ENCODE data around the gene ALDH1A3. TPM values are rescaled to one million over a fixed set of nuclear protein-coding genes. Genes with fewer than 3 reads are reported as not detected.

ALDH1A3 gene
- total and polyA plus RNA-seq, 2 experiments from 2014 or later: 4.0 to 19.8 TPM

GRCh38 chr15:100944986-100945385, 65.4 kb downstream of the ALDH1A3 start:
- Histone ChIP-seq H3K79me2 (replicated peaks; ENCODE audit: insufficient read depth) (no peaks in the 10 kb centered on the region), H3K9me2 (ENCODE audit: insufficient read depth) (no peaks in the 10 kb centered on the region), H4K20me1 (replicated peaks; ENCODE audit: insufficient read depth) (no peaks in the 10 kb centered on the region), H2AFZ (no peak overlapping the region), H3K27ac (ENCODE audit: low read depth) (no peak overlapping the region), H3K4me2 (no peak overlapping the region), H3K4me3 (no peak overlapping the region), H3F3A (replicated peaks; ENCODE audit: low read depth) (no peaks in the 10 kb centered on the region), H3K4me1 (ENCODE audit: insufficient read depth) (no peaks in the 10 kb centered on the region), H3K36me3 (ENCODE audit: insufficient read depth) (no peaks in the 10 kb centered on the region), H3K27me3 (ENCODE audit: insufficient read depth) (no peaks in the 10 kb centered on the region)
- ATAC-seq (no peak), DNase-seq (ENCODE audit: low spot score) (no peak)
- Mint-ChIP-seq H3K9me3 (no peaks in the 10 kb centered on the region), H3K4me3 (no peak overlapping the region), H3K36me3 (ENCODE audit: low read depth) (no peaks in the 10 kb centered on the region), H3K27ac (no peak overlapping the region), H3K27me3 (ENCODE audit: insufficient read depth, low read depth, poor library complexity) (peaks cover 4% of the 10 kb centered on the region), H3K4me1 (peaks cover 10% of the 10 kb centered on the region)
- TF ChIP-seq ETS1 (IDR thresholded peaks at IDR 0.05) (no peak), STAT1 (IDR thresholded peaks at IDR 0.05; ENCODE audit: unreplicated experiment) (no peak), NANOG (IDR thresholded peaks at IDR 0.05; ENCODE audit: borderline replicate concordance) (no peak)

GRCh38 chr15:100947760-100948429, 68.3 kb downstream of the ALDH1A3 start:
- no peaks in the 10 kb centered on the region for H4K20me1 ChIP-seq (replicated peaks; ENCODE audit: insufficient read depth)
- no peaks in the 10 kb centered on the region for H3K36me3 Mint-ChIP-seq (ENCODE audit: low read depth)
- H3F3A ChIP-seq (replicated peaks; ENCODE audit: low read depth): no peaks in the 10 kb centered on the region
- peak; percentile 75 for ATAC-seq
- H3K27me3 ChIP-seq (ENCODE audit: insufficient read depth): no peaks in the 10 kb centered on the region
- no peak overlapping the region for H3K27ac Mint-ChIP-seq
- H3K4me3 Mint-ChIP-seq: no peak overlapping the region
- peak overlapping the region; percentile 43; the same call in 1 of the 2 replicates for H2AFZ ChIP-seq
- H3K4me1 ChIP-seq (ENCODE audit: insufficient read depth): no peaks in the 10 kb centered on the region
- no peaks in the 10 kb centered on the region for H3K9me2 ChIP-seq (ENCODE audit: insufficient read depth)
- no peak overlapping the region for H3K4me2 ChIP-seq
- H3K36me3 ChIP-seq (ENCODE audit: insufficient read depth): no peaks in the 10 kb centered on the region
- H3K27me3 Mint-ChIP-seq (ENCODE audit: insufficient read depth, low read depth, poor library complexity): peaks cover 4% of the 10 kb centered on the region
- no peaks in the 10 kb centered on the region for H3K79me2 ChIP-seq (replicated peaks; ENCODE audit: insufficient read depth)
- no peaks in the 10 kb centered on the region for H3K9me3 Mint-ChIP-seq
- no peak overlapping the region for H3K4me3 ChIP-seq
- peaks cover 10% of the 10 kb centered on the region for H3K4me1 Mint-ChIP-seq
- H3K27ac ChIP-seq (ENCODE audit: low read depth): no peak overlapping the region
- DNase-seq (ENCODE audit: low spot score): peak; percentile 21
- TF ChIP-seq EZH2phosphoT487 (IDR thresholded peaks at IDR 0.05; ENCODE audit: unreplicated experiment) (no peak), STAT1 (IDR thresholded peaks at IDR 0.05; ENCODE audit: unreplicated experiment) (no peak), ETS1 (IDR thresholded peaks at IDR 0.05) (no peak), REST (IDR thresholded peaks at IDR 0.05; ENCODE audit: unreplicated experiment) (no peak), ZNF114 (CRISPR knock-in tag; IDR thresholded peaks at IDR 0.05) (no peak), ZNF462 (CRISPR knock-in tag; IDR thresholded peaks at IDR 0.05) (no peak), CREB1 (CRISPR knock-in tag; IDR thresholded peaks at IDR 0.05; ENCODE audit: low read depth) (no peak), JUNB (IDR thresholded peaks at IDR 0.05; ENCODE audit: unreplicated experiment) (no peak)
